HepG2 (cell line): ENCODE data around the gene PARN. TPM values are rescaled to one million over a fixed set of nuclear protein-coding genes. Genes with fewer than 3 reads are reported as not detected.

Experiments used
- CBFB ChIP-seq: sonication (generic); formaldehyde crosslinking; IDR thresholded peaks from 2 replicates; pipeline ENCODE4 v1.4.0; 2020; ENCODE audit warnings: missing genetic modification reagents
- DDIT3 ChIP-seq: sonication (generic); formaldehyde crosslinking; IDR thresholded peaks from 2 replicates; pipeline ENCODE4 v1.4.0; 2020; ENCODE audit warnings: mild to moderate bottlenecking, missing genetic modification reagents
- FOSL2 ChIP-seq: sonication (generic); formaldehyde crosslinking; IDR thresholded peaks from 2 replicates; pipeline ENCODE4 v1.4.0; 2020; ENCODE audit warnings: missing genetic modification reagents
- GMEB2 ChIP-seq: IDR thresholded peaks from 2 replicates; pipeline ENCODE4 v1.6.1; 2016; ENCODE audit warnings: missing biosample characterization, missing genetic modification reagents, low read depth
- HNRNPL ChIP-seq: fragments of 200-400 bp; formaldehyde crosslinking; IDR thresholded peaks from 2 replicates; pipeline ENCODE4 v1.6.1; 2017; ENCODE audit warnings: mild to moderate bottlenecking, low read depth, low read length
- HOXA5 ChIP-seq: sonication (generic); formaldehyde crosslinking; IDR thresholded peaks from 2 replicates; pipeline ENCODE4 v1.4.0; 2020; ENCODE audit warnings: missing genetic modification reagents
- IRF2 ChIP-seq: IDR thresholded peaks from 2 replicates; pipeline ENCODE4 v1.6.1; 2018; ENCODE audit warnings: missing genetic modification reagents, missing compliant biosample characterization
- NR2C2 ChIP-seq: sonication (generic); formaldehyde crosslinking; IDR thresholded peaks from 2 replicates; pipeline ENCODE4 v1.4.0; 2020; ENCODE audit warnings: missing genetic modification reagents, mild to moderate bottlenecking, moderate library complexity, borderline replicate concordance
- PPARG ChIP-seq: conservative IDR thresholded peaks from 2 replicates; pipeline ENCODE4 v1.6.1; 2016; ENCODE audit warnings: missing biosample characterization, missing genetic modification reagents
- REPIN1 ChIP-seq: sonication (generic); formaldehyde crosslinking; IDR thresholded peaks from 2 replicates; pipeline ENCODE4 v1.8.0; 2022; ENCODE audit warnings: missing genetic modification reagents, low read depth, mild to moderate bottlenecking, borderline replicate concordance
- RFX3 ChIP-seq: IDR thresholded peaks from 2 replicates; pipeline ENCODE4 v1.6.1; 2016; ENCODE audit warnings: missing biosample characterization, missing genetic modification reagents
- RFX5 ChIP-seq: IDR thresholded peaks from 2 replicates; pipeline ENCODE4 v1.6.1; 2011; ENCODE audit warnings: low read depth, low read length, improper control_type of control experiment
- SMARCC2 ChIP-seq: fragments of 450-650 bp; IDR thresholded peaks from 2 replicates; pipeline ENCODE4 v1.6.1; 2017; ENCODE audit warnings: antibody characterized with exemption, mild to moderate bottlenecking
- TOPORS ChIP-seq: sonication (generic); formaldehyde crosslinking; IDR thresholded peaks from 2 replicates; pipeline ENCODE4 v1.8.0; 2023; ENCODE audit warnings: mild to moderate bottlenecking, missing genetic modification reagents
- ZBTB7A ChIP-seq: sonication (generic); formaldehyde crosslinking; IDR thresholded peaks from 2 replicates; pipeline ENCODE4 v1.8.0; 2022; ENCODE audit warnings: mild to moderate bottlenecking, missing genetic modification reagents
- ZFP36L2 ChIP-seq: sonication (generic); formaldehyde crosslinking; IDR thresholded peaks from 2 replicates; pipeline ENCODE4 v1.4.0; 2020; ENCODE audit warnings: missing genetic modification reagents
- ZKSCAN8 ChIP-seq: IDR thresholded peaks from 2 replicates; pipeline ENCODE4 v1.6.1; 2016; ENCODE audit warnings: borderline replicate concordance, missing genetic modification reagents, missing compliant biosample characterization
- ZNF232 ChIP-seq: sonication (generic); formaldehyde crosslinking; IDR thresholded peaks from 2 replicates; pipeline ENCODE4 v1.4.0; 2020; ENCODE audit warnings: missing genetic modification reagents, borderline replicate concordance
- ZNF276 ChIP-seq: sonication (generic); formaldehyde crosslinking; IDR thresholded peaks from 2 replicates; pipeline ENCODE4 v1.4.0; 2020; ENCODE audit warnings: mild to moderate bottlenecking, low read depth, missing genetic modification reagents
- ZNF430 ChIP-seq: sonication (generic); formaldehyde crosslinking; IDR thresholded peaks from 2 replicates; pipeline ENCODE4 v1.9.0; 2021; ENCODE audit warnings: mild to moderate bottlenecking, missing genetic modification reagents
- ZNF446 ChIP-seq: sonication (generic); formaldehyde crosslinking; IDR thresholded peaks from 2 replicates; pipeline ENCODE4 v1.5.0; 2020; ENCODE audit warnings: mild to moderate bottlenecking, missing genetic modification reagents
- ZNF460 ChIP-seq: sonication (generic); formaldehyde crosslinking; IDR thresholded peaks from 2 replicates; pipeline ENCODE4 v1.5.1; 2020; ENCODE audit warnings: missing genetic modification reagents, mild to moderate bottlenecking, borderline replicate concordance
- ZNF7 ChIP-seq: IDR thresholded peaks from 2 replicates; pipeline ENCODE4 v1.6.1; 2016; ENCODE audit warnings: missing biosample characterization, missing genetic modification reagents
- ZNF724P ChIP-seq: sonication (generic); formaldehyde crosslinking; IDR thresholded peaks from 2 replicates; pipeline ENCODE4 v1.8.0; 2022; ENCODE audit warnings: missing genetic modification reagents, borderline replicate concordance
- ZNF740 ChIP-seq: sonication (generic); formaldehyde crosslinking; IDR thresholded peaks from 2 replicates; pipeline ENCODE4 v1.4.0; 2020; ENCODE audit warnings: missing genetic modification reagents
- ZNF747 ChIP-seq: sonication (generic); formaldehyde crosslinking; IDR thresholded peaks from 2 replicates; pipeline ENCODE4 v1.8.1; 2023; ENCODE audit warnings: missing genetic modification reagents, mild to moderate bottlenecking, borderline replicate concordance
- ZSCAN29 ChIP-seq: sonication (generic); formaldehyde crosslinking; conservative IDR thresholded peaks from 2 replicates; pipeline ENCODE4 v1.4.0; 2020; ENCODE audit warnings: mild to moderate bottlenecking, missing genetic modification reagents
- polyA plus RNA-seq, 8 experiments: library from polyadenylated mRNA; depleted of rRNA in 3 of 8; stranded (reverse) in 7 of 8; unstranded in 1 of 8; fragments of >200 nt; fragmentation: Illumina TruSeq in 4 of 8; extraction: Trizol in 4 of 8; gene quantifications; 2 replicates each; pipeline versions ENCODE4 v1.2.1 to v1.2.3, GENCODE V29; 2011 to 2016; ENCODE audit warnings: low read depth in 4 of 8, missing spikeins in 1 of 8, mixed read lengths in 1 of 8; ENCODE audit not compliant: insufficient read depth in 1 of 8
- total RNA-seq, 5 experiments: library from RNA; depleted of rRNA; stranded (reverse); fragments of >200 nt; fragmentation: Illumina TruSeq; extraction: Trizol; gene quantifications; 2 replicates each; pipeline ENCODE4 v1.2.3, GENCODE V29; 2016; ENCODE audit warnings: low read depth in 1 of 5

PARN gene
- total and polyA plus RNA-seq, 2 of the 13 experiments (the other 11 are each of a cell fraction or from before 2014, with no cell fraction given): 13.3 to 47.6 TPM

GRCh38 chr16:14510939-14511799 is 118.9 kb downstream of the PARN start (continued):
- TF ChIP-seq RFX5 (no peak), PPARG (CRISPR knock-in tag) (peak; percentile 95), ZNF430 (CRISPR knock-in tag) (peak; percentile 72), ZNF740 (CRISPR knock-in tag) (0 out of 2 replicates have a peak, but pooled peaks have one; percentile 11), DDIT3 (peak; percentile 70; the same call in 1 of the 2 replicates), ZNF724P (CRISPR knock-in tag) (no peak), HOXA5 (CRISPR knock-in tag) (peak; percentile 90; the same call in 1 of the 2 replicates), FOSL2 (CRISPR knock-in tag) (peak; percentile 92), ZNF7 (CRISPR knock-in tag) (no peak), REPIN1 (peak; percentile 63; the same call in 1 of the 2 replicates), CBFB (CRISPR knock-in tag) (peak; percentile 95), RFX3 (CRISPR knock-in tag) (peak; percentile 27; the same call in 1 of the 2 replicates), HNRNPL (peak; percentile 70; the same call in 1 of the 2 replicates), ZNF276 (no peak), SMARCC2 (peak; percentile 94), ZKSCAN8 (CRISPR knock-in tag) (peak; percentile 86; the same call in 1 of the 2 replicates), ZNF460 (no peak), TOPORS (CRISPR knock-in tag) (0 out of 2 replicates have a peak, but pooled peaks have one; percentile 51), ZFP36L2 (CRISPR knock-in tag) (0 out of 2 replicates have a peak, but pooled peaks have one; percentile 49), ZSCAN29 (CRISPR knock-in tag) (peak; percentile 93), NR2C2 (CRISPR knock-in tag) (peak; percentile 88), ZBTB7A (CRISPR knock-in tag) (no peak), ZNF747 (CRISPR knock-in tag) (0 out of 2 replicates have a peak, but pooled peaks have one; percentile 11), ZNF232 (CRISPR knock-in tag) (no peak; the same call in 1 of the 2 replicates), ZNF446 (no peak), IRF2 (peak; percentile 88), GMEB2 (CRISPR knock-in tag) (0 out of 2 replicates have a peak, but pooled peaks have one; percentile 40)
